Ascending aorta (tissue), 2 donors: ENCODE data around the gene PEX1. TPM values are rescaled to one million over a fixed set of nuclear protein-coding genes. Genes with fewer than 3 reads are reported as not detected.

Experiments
- DNase-seq, 2 donors: peaks; one replicate each; pipeline ENCODE4 v3.0.0-alpha.2; 2019; ENCODE audit warnings: low spot score in 2 of 2
- H3K27ac ChIP-seq, 2 donors: fragments of 200-600 bp; sonication (generic); one replicate each; pipeline ENCODE4 v1.5.1; 2016 to 2017; ENCODE audit warnings: mild to moderate bottlenecking in 1 of 2
- H3K27me3 ChIP-seq: fragments of 200-600 bp; sonication (generic); one replicate; pipeline ENCODE4 v1.5.1; 2017
- H3K36me3 ChIP-seq, 2 donors: fragments of 200-600 bp; sonication (generic); one replicate each; pipeline ENCODE4 v1.5.1; 2016
- H3K4me1 ChIP-seq, 2 donors: fragments of 200-600 bp; sonication (generic); one replicate each; pipeline ENCODE4 v1.5.1; 2016 to 2017; ENCODE audit warnings: mild to moderate bottlenecking in 1 of 2
- H3K4me3 ChIP-seq, 2 donors: fragments of 200-600 bp; sonication (generic); one replicate each; pipeline ENCODE4 v1.5.1; 2016 to 2017; ENCODE audit warnings: mild to moderate bottlenecking in 1 of 2
- H3K9me3 ChIP-seq, 2 donors: fragments of 200-600 bp; sonication (generic); one replicate each; pipeline ENCODE4 v1.5.1; 2016
- CTCF ChIP-seq, 3 experiments: fragments of 200-600 bp in 2 of 3; fragments of 450-650 bp in 1 of 3; sonication (generic) in 2 of 3; IDR thresholded peaks; one replicate each; pipeline ENCODE4 v1.5.1; 2016 to 2019; ENCODE audit warnings: antibody characterized with exemption in 3 of 3, mild to moderate bottlenecking in 1 of 3, moderate library complexity in 1 of 3
- intact Hi-C: fragments of 100-400 bp; cut with DNase I; formaldehyde crosslinking; loops from one replicate; pipeline ENCODE4 v1.15.1; 2023
- total RNA-seq: library from RNA; depleted of rRNA; stranded (reverse); fragments of >200 nt; gene quantifications from one replicate; pipeline ENCODE4 v1.1.0, GENCODE V29; 2016

The PEX1 gene
- total RNA-seq, 1 donor from 2014 or later, result 6.5 TPM

GRCh38 chr7:92506363-92506762 is 22.0 kb downstream of the PEX1 start:
- H3K27ac ChIP-seq, result no peak overlapping the region
- TF ChIP-seq CTCF (IDR thresholded peaks at IDR 0.05), result no peak
- DNase-seq, result no peak
- H3K4me3 ChIP-seq, result no peak overlapping the region
- H3K9me3 ChIP-seq, result no peaks in the 10 kb centered on the region
- no peaks in the 10 kb centered on the region for H3K27me3 ChIP-seq
- H3K4me1 ChIP-seq, result no peaks in the 10 kb centered on the region
- intact Hi-C loops, result no loop called here
- H3K36me3 ChIP-seq, result peaks cover 41 to 54% of the 10 kb centered on the region in 2 donors

GRCh38 chr7:92504563-92504962 is 23.8 kb downstream of the PEX1 start:
- Histone ChIP-seq H3K36me3 (peaks cover 55 to 56% of the 10 kb centered on the region in 2 donors), H3K9me3 (no peaks in the 10 kb centered on the region), H3K4me3 (no peak overlapping the region), H3K4me1 (no peaks in the 10 kb centered on the region), H3K27me3 (no peaks in the 10 kb centered on the region), H3K27ac (no peak overlapping the region)
- DNase-seq, result no peak
- no peak for TF ChIP-seq CTCF (IDR thresholded peaks at IDR 0.05)
- intact Hi-C loops, result no loop called here

- Histone ChIP-seq H3K4me3 (no peak overlapping the region), H3K4me1 (no peaks in the 10 kb centered on the region), H3K36me3 (peaks cover 63 to 64% of the 10 kb centered on the region in 2 donors), H3K27ac (no peak overlapping the region), H3K27me3 (no peaks in the 10 kb centered on the region), H3K9me3 (no peaks in the 10 kb centered on the region)
- intact Hi-C loops, result no loop called here
- no peak for TF ChIP-seq CTCF (IDR thresholded peaks at IDR 0.05)
- no peak for DNase-seq
Measured at GRCh38 chr7:92503767-92504166, 24.6 kb downstream of the PEX1 start.

GRCh38 chr7:92498557-92498956 is 29.8 kb downstream of the PEX1 start:
- H3K4me1 ChIP-seq, result no peaks in the 10 kb centered on the region
- intact Hi-C loops, result no loop called here
- no peak for TF ChIP-seq CTCF (IDR thresholded peaks at IDR 0.05)
- no peak overlapping the region for H3K4me3 ChIP-seq
- no peaks in the 10 kb centered on the region for H3K9me3 ChIP-seq
- H3K36me3 ChIP-seq, result peaks cover 44 to 73% of the 10 kb centered on the region in 2 donors
- H3K27ac ChIP-seq, result no peak overlapping the region
- no peak for DNase-seq
- H3K27me3 ChIP-seq, result no peaks in the 10 kb centered on the region

GRCh38 chr7:92496876-92497275 is 31.4 kb downstream of the PEX1 start:
- peaks cover 39 to 84% of the 10 kb centered on the region in 2 donors for H3K36me3 ChIP-seq

More at GRCh38 chr7:92496876-92497275, 31.4 kb downstream of the PEX1 start:
- Histone ChIP-seq H3K4me3 (no peak overlapping the region), H3K4me1 (no peaks in the 10 kb centered on the region), H3K27ac (no peak overlapping the region), H3K27me3 (no peaks in the 10 kb centered on the region), H3K9me3 (no peaks in the 10 kb centered on the region)
- no peak for DNase-seq
- TF ChIP-seq CTCF (IDR thresholded peaks at IDR 0.05), result no peak
- intact Hi-C loops, result no loop called here
